HepG2 (cell line): ENCODE measurements around the gene ACP7. TPM values are rescaled to one million over a fixed set of nuclear protein-coding genes. Genes with fewer than 3 reads are reported as not detected.

Source experiments
- ATAC-seq: fragments of 200-7000 bp; cut with Tn5 transposase; 3 replicates; pipeline ENCODE4 v1.9.1; 2020; ENCODE audit warnings: mild to moderate bottlenecking, moderate library complexity
- BruUV-seq: library from RNA; stranded (reverse); fragments of 400-500 nt; replicated peaks from 2 replicates; lab custom pipeline; 2021; lab: Mats Ljungman, UMichigan
- CTCF ChIA-PET: fragments of 300-600 bp; formaldehyde crosslinking; extraction: SDS; loops from one replicate; lab custom pipeline; 2021; ENCODE audit warnings: low total read pairs, inconsistent platforms, low intra/inter-chr PET ratio; lab: Yijun Ruan, JAX
- POLR2A ChIA-PET: fragments of 350-600 bp; sonication (Branson Sonifier 250); formaldehyde crosslinking; loops from one replicate; lab custom pipeline; 2020; ENCODE audit warnings: antibody characterized with exemption, inconsistent platforms; lab: Yijun Ruan, JAX
- DNase-seq: peaks from one replicate; pipeline ENCODE4 v3.0.0-alpha.2; 2015; ENCODE audit warnings: low spot score
- FAIRE-seq: peaks from 3 replicates; lab custom pipeline; 2011; peaks lifted over from hg19 to GRCh38; lab: Jason Lieb, UNC
- H2AFZ ChIP-seq: one replicate; pipeline ENCODE4 v1.6.1; 2011; ENCODE audit warnings: low read length, inconsistent platforms
- H3K27ac ChIP-seq: fragments of 300-600 bp; 3 replicates; pipeline ENCODE4 v1.8.0; 2011; ENCODE audit warnings: mixed run types, mild to moderate bottlenecking, mixed read lengths, low read length, inconsistent platforms; ENCODE audit not compliant: insufficient read depth; ENCODE audit errors: extremely low read length
- H3K27me3 ChIP-seq, 2 experiments: fragments of 200-600 bp in 1 of 2; 2 replicates in 1 of 2; 3 replicates in 1 of 2; pipeline versions ENCODE4 v1.6.0 to v1.8.0; 2011; ENCODE audit warnings: low read length in 2 of 2, mild to moderate bottlenecking in 2 of 2, moderate library complexity in 2 of 2, inconsistent platforms in 1 of 2; ENCODE audit not compliant: insufficient read depth in 2 of 2, control insufficient read depth in 1 of 2
- H3K36me3 ChIP-seq, 2 experiments: fragments of 200-600 bp in 1 of 2; replicated peaks in 1 of 2; 2 replicates in 1 of 2; 3 replicates in 1 of 2; pipeline versions ENCODE4 v1.5.1 to v1.8.0; 2011; ENCODE audit warnings: low read length in 2 of 2, inconsistent platforms in 1 of 2; ENCODE audit not compliant: insufficient read depth in 2 of 2, control insufficient read depth in 1 of 2
- H3K4me1 ChIP-seq: 2 replicates; pipeline ENCODE4 v1.5.1; 2012; ENCODE audit warnings: low read length, inconsistent platforms; ENCODE audit not compliant: insufficient read depth
- H3K4me2 ChIP-seq: 2 replicates; pipeline ENCODE4 v1.6.0; 2011; ENCODE audit warnings: low read depth, low read length, inconsistent platforms
- H3K4me3 ChIP-seq, 3 experiments: fragments of 200-600 bp in 1 of 3; sonication (generic), shearing (Covaris generic) in 1 of 3; replicated peaks in 1 of 3; 2 replicates each; pipeline ENCODE4 v1.5.1; 2011 to 2016; ENCODE audit warnings: low read length in 3 of 3, inconsistent platforms in 2 of 3, low read depth in 2 of 3, mild to moderate bottlenecking in 2 of 3, control low read depth in 1 of 3, mixed read lengths in 1 of 3; ENCODE audit not compliant: insufficient read depth in 1 of 3
- H3K79me2 ChIP-seq: one replicate; pipeline ENCODE4 v1.6.1; 2011; ENCODE audit warnings: low read length, inconsistent platforms; ENCODE audit not compliant: insufficient read depth
- H3K9ac ChIP-seq: 2 replicates; pipeline ENCODE4 v1.6.0; 2011; ENCODE audit warnings: mild to moderate bottlenecking, low read depth, low read length, inconsistent platforms; ENCODE audit not compliant: insufficient read depth
- H3K9me3 ChIP-seq: 2 replicates; pipeline ENCODE4 v1.5.1; 2012; ENCODE audit warnings: mild to moderate bottlenecking, low read length
- H4K20me1 ChIP-seq: 2 replicates; pipeline ENCODE4 v1.6.0; 2011; ENCODE audit warnings: inconsistent platforms, mild to moderate bottlenecking, low read length, moderate library complexity; ENCODE audit not compliant: insufficient read depth
- AGO1 ChIP-seq: fragments of 200-400 bp; formaldehyde crosslinking; IDR thresholded peaks from 2 replicates; pipeline ENCODE4 v1.6.1; 2017; ENCODE audit warnings: mild to moderate bottlenecking, low read depth, low read length, moderate library complexity; ENCODE audit not compliant: poor library complexity, severe bottlenecking
- CENPX ChIP-seq: sonication (generic); formaldehyde crosslinking; IDR thresholded peaks from 2 replicates; pipeline ENCODE4 v1.9.0; 2021; ENCODE audit warnings: mild to moderate bottlenecking, missing genetic modification reagents, moderate library complexity
- FOXA1 ChIP-seq, 2 experiments: fragments of 450-650 bp in 1 of 2; sonication (generic) in 1 of 2; formaldehyde crosslinking in 1 of 2; IDR thresholded peaks; 2 replicates each; pipeline versions ENCODE4 v1.4.0 to v1.6.1; 2016 to 2020; ENCODE audit warnings: missing genetic modification reagents in 1 of 2
- MAZ ChIP-seq, 2 experiments: sonication (generic) in 1 of 2; formaldehyde crosslinking in 1 of 2; IDR thresholded peaks; 2 replicates each; pipeline versions ENCODE4 v1.5.0 to v1.6.1; 2012 to 2020; ENCODE audit warnings: low read depth in 2 of 2, mild to moderate bottlenecking in 2 of 2, borderline replicate concordance in 1 of 2, improper control_type of control experiment in 1 of 2, low read length in 1 of 2, missing genetic modification reagents in 1 of 2, moderate library complexity in 1 of 2
- MEIS2 ChIP-seq: sonication (generic); formaldehyde crosslinking; IDR thresholded peaks from 2 replicates; pipeline ENCODE4 v1.9.0; 2021; ENCODE audit warnings: mild to moderate bottlenecking, missing genetic modification reagents
- PPARG ChIP-seq: conservative IDR thresholded peaks from 2 replicates; pipeline ENCODE4 v1.6.1; 2016; ENCODE audit warnings: missing biosample characterization, missing genetic modification reagents
- TGIF2 ChIP-seq: IDR thresholded peaks from 2 replicates; pipeline ENCODE4 v1.6.1; 2016; ENCODE audit warnings: control low read depth, missing compliant biosample characterization
- ZFP62 ChIP-seq: sonication (generic); formaldehyde crosslinking; IDR thresholded peaks from 2 replicates; pipeline ENCODE4 v1.4.0; 2020; ENCODE audit warnings: missing genetic modification reagents
- ZNF839 ChIP-seq: sonication (generic); formaldehyde crosslinking; IDR thresholded peaks from 2 replicates; pipeline ENCODE4 v1.4.0; 2020; ENCODE audit warnings: missing genetic modification reagents, mild to moderate bottlenecking, borderline replicate concordance
- WGBS: methylation state at CpG from one replicate; pipeline ENCODE4 v1.1.6; 2017; ENCODE audit warnings: low lambda C conversion rate; 5-methylcytosine and 5-hydroxymethylcytosine counted together
- in situ Hi-C: cut with HindIII; loops from 2 replicates; pipeline ENCODE4 v1.10.0; 2017; ENCODE audit warnings: low pct_unique_long_range_greater_than_20kb; ENCODE audit not compliant: extremely low pct_ligation_motif_present
- intact Hi-C: fragments of 100-400 bp; cut with micrococcal nuclease; formaldehyde crosslinking; loops from one replicate; pipeline ENCODE4 v1.10.0; 2022; ENCODE audit not compliant: unreplicated experiment
- polyA plus RNA-seq, 8 experiments: library from polyadenylated mRNA; depleted of rRNA in 3 of 8; stranded (reverse) in 7 of 8; unstranded in 1 of 8; fragments of >200 nt; fragmentation: Illumina TruSeq in 4 of 8; extraction: Trizol in 4 of 8; gene quantifications; 2 replicates each; pipeline versions ENCODE4 v1.2.1 to v1.2.3, GENCODE V29; 2011 to 2016; ENCODE audit warnings: low read depth in 4 of 8, missing spikeins in 1 of 8, mixed read lengths in 1 of 8; ENCODE audit not compliant: insufficient read depth in 1 of 8
- total RNA-seq, 5 experiments: library from RNA; depleted of rRNA; stranded (reverse); fragments of >200 nt; fragmentation: Illumina TruSeq; extraction: Trizol; gene quantifications; 2 replicates each; pipeline ENCODE4 v1.2.3, GENCODE V29; 2016; ENCODE audit warnings: low read depth in 1 of 5
- TF ChIP-seq, protein P1 (sequence below): sonication (generic); formaldehyde crosslinking; IDR thresholded peaks from 2 replicates; pipeline ENCODE4 v1.4.0; 2020; ENCODE audit warnings: mild to moderate bottlenecking, missing genetic modification reagents
- TF ChIP-seq, protein P2 (sequence below): IDR thresholded peaks from 2 replicates; pipeline ENCODE4 v1.6.1; 2016; ENCODE audit warnings: low read depth, missing genetic modification reagents, missing compliant biosample characterization
- TF ChIP-seq, protein P3 (sequence below): sonication (generic); formaldehyde crosslinking; IDR thresholded peaks from 2 replicates; pipeline ENCODE4 v1.5.1; 2020; ENCODE audit warnings: mild to moderate bottlenecking, missing genetic modification reagents, moderate library complexity

Gene ACP7
- total and polyA plus RNA-seq, 2 of the 13 experiments (the other 11 are each of a cell fraction or from before 2014, with no cell fraction given) = not detected

DNA sequence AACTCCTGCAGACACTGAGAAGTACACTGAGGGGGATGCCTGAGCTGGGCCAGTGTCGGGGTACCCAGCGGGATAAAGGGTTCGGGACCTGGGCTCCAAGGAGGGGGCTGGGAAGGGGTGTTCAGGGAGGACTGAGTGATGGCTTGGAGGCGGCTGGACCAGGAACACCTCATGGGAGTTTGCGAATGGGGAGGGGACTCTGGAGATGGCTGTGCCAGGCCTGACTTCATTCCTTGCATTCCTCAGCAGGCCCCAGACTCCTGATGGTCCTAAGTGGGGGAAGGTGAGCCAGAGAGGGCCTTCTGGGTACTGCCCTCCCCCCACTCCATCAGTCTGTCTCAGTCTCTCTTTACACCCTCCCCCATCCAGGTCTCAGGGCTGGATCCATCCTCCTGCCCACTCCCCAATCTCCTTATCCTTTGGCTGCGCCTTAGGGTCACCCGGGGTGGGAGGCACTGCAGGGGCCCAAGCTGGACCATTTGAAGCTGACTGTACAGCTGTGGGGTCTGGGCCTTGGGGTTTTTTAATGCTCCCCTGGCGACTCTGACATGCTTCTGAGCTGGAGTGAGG, 55.2 kb downstream of the ACP7 start:
- no peak overlapping the region for H3K9ac ChIP-seq
- H3K4me3 ChIP-seq = no peak overlapping the region
- H3K27ac ChIP-seq = no peak overlapping the region
- peaks cover 51% of the 10 kb centered on the region for H3K4me1 ChIP-seq
- no TSS peak for BruUV-seq
- peaks cover 81% of the 10 kb centered on the region for H3K79me2 ChIP-seq
- no peaks in the 10 kb centered on the region for H3K9me3 ChIP-seq
- CTCF ChIA-PET = no interaction called here
- FAIRE-seq = no peak
- no peak overlapping the region for H2AFZ ChIP-seq
- POLR2A ChIA-PET = interaction anchor here (1.1 kb wide), 1 partner anchor 10 kb away, joined by 4 read pairs; no protein-coding TSS in a partner anchor
- H3K36me3 ChIP-seq = peaks cover 0 to 11% of the 10 kb centered on the region in 2 experiments; a peak in 1 of 5 replicates
- ATAC-seq = no peak
- no peak for TF ChIP-seq MAZ (IDR thresholded peaks at IDR 0.05; ENCODE audit: borderline replicate concordance, low read depth, low read length)
- no peak for TF ChIP-seq MAZ (CRISPR knock-in tag; IDR thresholded peaks at IDR 0.05; ENCODE audit: low read depth)
- no peak for TF ChIP-seq PPARG
- TF ChIP-seq, protein P1, sequence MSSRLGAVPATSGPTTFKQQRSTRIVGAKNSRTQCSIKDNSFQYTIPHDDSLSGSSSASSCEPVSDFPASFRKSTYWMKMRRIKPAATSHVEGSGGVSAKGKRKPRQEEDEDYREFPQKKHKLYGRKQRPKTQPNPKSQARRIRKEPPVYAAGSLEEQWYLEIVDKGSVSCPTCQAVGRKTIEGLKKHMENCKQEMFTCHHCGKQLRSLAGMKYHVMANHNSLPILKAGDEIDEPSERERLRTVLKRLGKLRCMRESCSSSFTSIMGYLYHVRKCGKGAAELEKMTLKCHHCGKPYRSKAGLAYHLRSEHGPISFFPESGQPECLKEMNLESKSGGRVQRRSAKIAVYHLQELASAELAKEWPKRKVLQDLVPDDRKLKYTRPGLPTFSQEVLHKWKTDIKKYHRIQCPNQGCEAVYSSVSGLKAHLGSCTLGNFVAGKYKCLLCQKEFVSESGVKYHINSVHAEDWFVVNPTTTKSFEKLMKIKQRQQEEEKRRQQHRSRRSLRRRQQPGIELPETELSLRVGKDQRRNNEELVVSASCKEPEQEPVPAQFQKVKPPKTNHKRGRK (CRISPR knock-in tag) = no peak
- TF ChIP-seq, protein P2, sequence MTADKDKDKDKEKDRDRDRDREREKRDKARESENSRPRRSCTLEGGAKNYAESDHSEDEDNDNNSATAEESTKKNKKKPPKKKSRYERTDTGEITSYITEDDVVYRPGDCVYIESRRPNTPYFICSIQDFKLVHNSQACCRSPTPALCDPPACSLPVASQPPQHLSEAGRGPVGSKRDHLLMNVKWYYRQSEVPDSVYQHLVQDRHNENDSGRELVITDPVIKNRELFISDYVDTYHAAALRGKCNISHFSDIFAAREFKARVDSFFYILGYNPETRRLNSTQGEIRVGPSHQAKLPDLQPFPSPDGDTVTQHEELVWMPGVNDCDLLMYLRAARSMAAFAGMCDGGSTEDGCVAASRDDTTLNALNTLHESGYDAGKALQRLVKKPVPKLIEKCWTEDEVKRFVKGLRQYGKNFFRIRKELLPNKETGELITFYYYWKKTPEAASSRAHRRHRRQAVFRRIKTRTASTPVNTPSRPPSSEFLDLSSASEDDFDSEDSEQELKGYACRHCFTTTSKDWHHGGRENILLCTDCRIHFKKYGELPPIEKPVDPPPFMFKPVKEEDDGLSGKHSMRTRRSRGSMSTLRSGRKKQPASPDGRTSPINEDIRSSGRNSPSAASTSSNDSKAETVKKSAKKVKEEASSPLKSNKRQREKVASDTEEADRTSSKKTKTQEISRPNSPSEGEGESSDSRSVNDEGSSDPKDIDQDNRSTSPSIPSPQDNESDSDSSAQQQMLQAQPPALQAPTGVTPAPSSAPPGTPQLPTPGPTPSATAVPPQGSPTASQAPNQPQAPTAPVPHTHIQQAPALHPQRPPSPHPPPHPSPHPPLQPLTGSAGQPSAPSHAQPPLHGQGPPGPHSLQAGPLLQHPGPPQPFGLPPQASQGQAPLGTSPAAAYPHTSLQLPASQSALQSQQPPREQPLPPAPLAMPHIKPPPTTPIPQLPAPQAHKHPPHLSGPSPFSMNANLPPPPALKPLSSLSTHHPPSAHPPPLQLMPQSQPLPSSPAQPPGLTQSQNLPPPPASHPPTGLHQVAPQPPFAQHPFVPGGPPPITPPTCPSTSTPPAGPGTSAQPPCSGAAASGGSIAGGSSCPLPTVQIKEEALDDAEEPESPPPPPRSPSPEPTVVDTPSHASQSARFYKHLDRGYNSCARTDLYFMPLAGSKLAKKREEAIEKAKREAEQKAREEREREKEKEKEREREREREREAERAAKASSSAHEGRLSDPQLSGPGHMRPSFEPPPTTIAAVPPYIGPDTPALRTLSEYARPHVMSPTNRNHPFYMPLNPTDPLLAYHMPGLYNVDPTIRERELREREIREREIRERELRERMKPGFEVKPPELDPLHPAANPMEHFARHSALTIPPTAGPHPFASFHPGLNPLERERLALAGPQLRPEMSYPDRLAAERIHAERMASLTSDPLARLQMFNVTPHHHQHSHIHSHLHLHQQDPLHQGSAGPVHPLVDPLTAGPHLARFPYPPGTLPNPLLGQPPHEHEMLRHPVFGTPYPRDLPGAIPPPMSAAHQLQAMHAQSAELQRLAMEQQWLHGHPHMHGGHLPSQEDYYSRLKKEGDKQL (CRISPR knock-in tag) = no peak
- no peak for TF ChIP-seq ZNF839 (CRISPR knock-in tag)
- no peak for TF ChIP-seq TGIF2 (CRISPR knock-in tag)
- TF ChIP-seq AGO1 = no peak
- TF ChIP-seq MEIS2 = no peak
- no peak for TF ChIP-seq CENPX (CRISPR knock-in tag)
- TF ChIP-seq, protein P3, sequence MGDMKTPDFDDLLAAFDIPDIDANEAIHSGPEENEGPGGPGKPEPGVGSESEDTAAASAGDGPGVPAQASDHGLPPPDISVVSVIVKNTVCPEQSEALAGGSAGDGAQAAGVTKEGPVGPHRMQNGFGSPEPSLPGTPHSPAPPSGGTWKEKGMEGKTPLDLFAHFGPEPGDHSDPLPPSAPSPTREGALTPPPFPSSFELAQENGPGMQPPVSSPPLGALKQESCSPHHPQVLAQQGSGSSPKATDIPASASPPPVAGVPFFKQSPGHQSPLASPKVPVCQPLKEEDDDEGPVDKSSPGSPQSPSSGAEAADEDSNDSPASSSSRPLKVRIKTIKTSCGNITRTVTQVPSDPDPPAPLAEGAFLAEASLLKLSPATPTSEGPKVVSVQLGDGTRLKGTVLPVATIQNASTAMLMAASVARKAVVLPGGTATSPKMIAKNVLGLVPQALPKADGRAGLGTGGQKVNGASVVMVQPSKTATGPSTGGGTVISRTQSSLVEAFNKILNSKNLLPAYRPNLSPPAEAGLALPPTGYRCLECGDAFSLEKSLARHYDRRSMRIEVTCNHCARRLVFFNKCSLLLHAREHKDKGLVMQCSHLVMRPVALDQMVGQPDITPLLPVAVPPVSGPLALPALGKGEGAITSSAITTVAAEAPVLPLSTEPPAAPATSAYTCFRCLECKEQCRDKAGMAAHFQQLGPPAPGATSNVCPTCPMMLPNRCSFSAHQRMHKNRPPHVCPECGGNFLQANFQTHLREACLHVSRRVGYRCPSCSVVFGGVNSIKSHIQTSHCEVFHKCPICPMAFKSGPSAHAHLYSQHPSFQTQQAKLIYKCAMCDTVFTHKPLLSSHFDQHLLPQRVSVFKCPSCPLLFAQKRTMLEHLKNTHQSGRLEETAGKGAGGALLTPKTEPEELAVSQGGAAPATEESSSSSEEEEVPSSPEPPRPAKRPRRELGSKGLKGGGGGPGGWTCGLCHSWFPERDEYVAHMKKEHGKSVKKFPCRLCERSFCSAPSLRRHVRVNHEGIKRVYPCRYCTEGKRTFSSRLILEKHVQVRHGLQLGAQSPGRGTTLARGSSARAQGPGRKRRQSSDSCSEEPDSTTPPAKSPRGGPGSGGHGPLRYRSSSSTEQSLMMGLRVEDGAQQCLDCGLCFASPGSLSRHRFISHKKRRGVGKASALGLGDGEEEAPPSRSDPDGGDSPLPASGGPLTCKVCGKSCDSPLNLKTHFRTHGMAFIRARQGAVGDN = no peak
- TF ChIP-seq ZFP62 (CRISPR knock-in tag) = no peak
- no peak for TF ChIP-seq FOXA1 (IDR thresholded peaks at IDR 0.05)
- TF ChIP-seq FOXA1 (CRISPR knock-in tag; IDR thresholded peaks at IDR 0.05) = no peak
- TF ChIP-seq, all 625 proteins: peak for 0
- H3K27me3 ChIP-seq = no peaks in the 10 kb centered on the region
- in situ Hi-C loops (no loop called here), intact Hi-C loops (no loop called here)
- DNase-seq = no peak
- H3K4me2 ChIP-seq = no peak overlapping the region
- H4K20me1 ChIP-seq = peaks cover 42% of the 10 kb centered on the region
- 93% methylated on average over 6 of the region's 8 CpGs for WGBS
